ENCODE results near the gene IGDCC3. TPM values are rescaled to one million over a fixed set of nuclear protein-coding genes. Genes with fewer than 3 reads are reported as not detected.

Gene IGDCC3
- polyA plus RNA-seq, 1 donor (not counting 4 experiments of a cell fraction or from before 2014, with no cell fraction given), result not detected

GRCh38 chr15:65333856-65334255 is 43.9 kb downstream of the IGDCC3 start:
- H3K36me3 ChIP-seq (ENCODE audit: control insufficient read depth in 2 of 2, extremely low read depth in 1 of 2, insufficient read depth in 2 of 2, low read length in 2 of 2), result no peaks in the 10 kb centered on the region
- no peak for DNase-seq (ENCODE audit: low read depth, low spot score)
- H3K27ac ChIP-seq (ENCODE audit: control insufficient read depth, insufficient read depth, low read length), result no peak overlapping the region
- FAIRE-seq, result no peak
- H3K4me1 ChIP-seq (ENCODE audit: control insufficient read depth, extremely low read depth, insufficient read depth, low read length), result no peaks in the 10 kb centered on the region
- H3K4me2 ChIP-seq (ENCODE audit: control insufficient read depth, extremely low read depth, insufficient read depth, low read depth, low read length), result no peak overlapping the region
- no peaks in the 10 kb centered on the region for H3K79me2 ChIP-seq (ENCODE audit: control insufficient read depth, insufficient read depth, low read length)
- no peaks in the 10 kb centered on the region for H4K20me1 ChIP-seq (ENCODE audit: control insufficient read depth, extremely low read depth, insufficient read depth, low read length)
- H3K4me3 ChIP-seq (ENCODE audit: control insufficient read depth in 2 of 3, extremely low read depth in 1 of 3, insufficient read depth in 2 of 3, low read depth in 1 of 3, low read length in 3 of 3), result no peak overlapping the region
- no peaks in the 10 kb centered on the region for H3K9me3 ChIP-seq (ENCODE audit: control insufficient read depth, low read depth, low read length)
- dilution Hi-C loops (cut with MboI; ENCODE audit: extremely low pct_ligation_motif_present, low sequenced_read_pairs), result no loop called here
- H3K9me1 ChIP-seq (ENCODE audit: control insufficient read depth, extremely low read depth, insufficient read depth, low read length), result no peaks in the 10 kb centered on the region
- H3K27me3 ChIP-seq (ENCODE audit: control insufficient read depth, extremely low read depth, insufficient read depth, low read length), result peaks cover 41% of the 10 kb centered on the region
- H2AFZ ChIP-seq (ENCODE audit: control insufficient read depth, low read length), result no peak overlapping the region
- TF ChIP-seq, protein P1, sequence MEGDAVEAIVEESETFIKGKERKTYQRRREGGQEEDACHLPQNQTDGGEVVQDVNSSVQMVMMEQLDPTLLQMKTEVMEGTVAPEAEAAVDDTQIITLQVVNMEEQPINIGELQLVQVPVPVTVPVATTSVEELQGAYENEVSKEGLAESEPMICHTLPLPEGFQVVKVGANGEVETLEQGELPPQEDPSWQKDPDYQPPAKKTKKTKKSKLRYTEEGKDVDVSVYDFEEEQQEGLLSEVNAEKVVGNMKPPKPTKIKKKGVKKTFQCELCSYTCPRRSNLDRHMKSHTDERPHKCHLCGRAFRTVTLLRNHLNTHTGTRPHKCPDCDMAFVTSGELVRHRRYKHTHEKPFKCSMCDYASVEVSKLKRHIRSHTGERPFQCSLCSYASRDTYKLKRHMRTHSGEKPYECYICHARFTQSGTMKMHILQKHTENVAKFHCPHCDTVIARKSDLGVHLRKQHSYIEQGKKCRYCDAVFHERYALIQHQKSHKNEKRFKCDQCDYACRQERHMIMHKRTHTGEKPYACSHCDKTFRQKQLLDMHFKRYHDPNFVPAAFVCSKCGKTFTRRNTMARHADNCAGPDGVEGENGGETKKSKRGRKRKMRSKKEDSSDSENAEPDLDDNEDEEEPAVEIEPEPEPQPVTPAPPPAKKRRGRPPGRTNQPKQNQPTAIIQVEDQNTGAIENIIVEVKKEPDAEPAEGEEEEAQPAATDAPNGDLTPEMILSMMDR (optimal IDR thresholded peaks at IDR 0.05 in 1 of 3, IDR thresholded peaks at IDR 0.05 in 1 of 3, conservative IDR thresholded peaks at IDR 0.05 in 1 of 3; ENCODE audit: extremely low read depth in 1 of 3, insufficient read depth in 2 of 3, low read length in 3 of 3), result no peak
- TF ChIP-seq EZH2 (IDR thresholded peaks at IDR 0.05; ENCODE audit: low read length), result no peak
- no peak overlapping the region for H3K9ac ChIP-seq (ENCODE audit: control insufficient read depth, extremely low read depth, insufficient read depth, low read length)

DNA sequence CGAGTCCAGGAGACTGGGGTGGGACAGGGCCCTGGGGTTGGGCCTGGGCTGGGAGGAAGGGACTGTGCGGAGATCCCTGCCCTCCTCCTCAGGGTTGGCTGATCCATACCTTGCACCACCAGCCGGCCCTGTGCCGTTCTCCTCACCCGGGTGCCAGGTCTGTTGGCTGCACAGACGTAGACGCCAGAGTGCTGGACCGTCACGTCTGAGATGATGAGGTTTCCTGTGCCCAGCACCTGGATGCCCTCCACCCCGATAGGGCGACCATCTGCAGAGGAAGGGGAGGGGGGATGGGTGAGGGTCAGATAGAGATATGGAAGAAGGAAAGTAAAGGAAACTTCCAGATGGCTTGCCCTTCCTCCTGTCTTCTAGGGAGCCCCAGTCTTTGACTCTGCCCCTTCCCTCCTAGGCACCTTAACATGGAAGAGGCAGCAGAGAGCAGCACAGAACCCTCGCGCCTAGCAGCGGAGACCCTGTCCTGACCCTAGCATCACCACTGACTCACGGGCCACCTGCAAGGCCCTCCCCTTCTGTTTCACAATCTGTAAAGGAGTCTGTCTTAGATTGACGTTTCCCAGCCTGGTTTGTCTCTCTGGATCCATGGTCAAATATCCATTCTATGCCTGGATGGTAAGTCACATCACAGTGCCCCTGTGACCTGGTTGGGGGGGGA is 44.5 kb downstream of the IGDCC3 start:
- Histone ChIP-seq H3K27me3 (ENCODE audit: control insufficient read depth, extremely low read depth, insufficient read depth, low read length) (peaks cover 41% of the 10 kb centered on the region), H3K4me1 (ENCODE audit: control insufficient read depth, extremely low read depth, insufficient read depth, low read length) (no peaks in the 10 kb centered on the region), H4K20me1 (ENCODE audit: control insufficient read depth, extremely low read depth, insufficient read depth, low read length) (no peaks in the 10 kb centered on the region), H3K4me2 (ENCODE audit: control insufficient read depth, extremely low read depth, insufficient read depth, low read depth, low read length) (no peak overlapping the region), H2AFZ (ENCODE audit: control insufficient read depth, low read length) (no peak overlapping the region), H3K36me3 (ENCODE audit: control insufficient read depth in 2 of 2, extremely low read depth in 1 of 2, insufficient read depth in 2 of 2, low read length in 2 of 2) (no peaks in the 10 kb centered on the region), H3K79me2 (ENCODE audit: control insufficient read depth, insufficient read depth, low read length) (no peaks in the 10 kb centered on the region), H3K9me3 (ENCODE audit: control insufficient read depth, low read depth, low read length) (no peaks in the 10 kb centered on the region), H3K9ac (ENCODE audit: control insufficient read depth, extremely low read depth, insufficient read depth, low read length) (no peak overlapping the region), H3K27ac (ENCODE audit: control insufficient read depth, insufficient read depth, low read length) (no peak overlapping the region), H3K4me3 (ENCODE audit: control insufficient read depth in 2 of 3, extremely low read depth in 1 of 3, insufficient read depth in 2 of 3, low read depth in 1 of 3, low read length in 3 of 3) (no peak overlapping the region), H3K9me1 (ENCODE audit: control insufficient read depth, extremely low read depth, insufficient read depth, low read length) (no peaks in the 10 kb centered on the region)
- FAIRE-seq (no peak), DNase-seq (ENCODE audit: low read depth, low spot score) (no peak)
- TF ChIP-seq, protein P1 (optimal IDR thresholded peaks at IDR 0.05 in 1 of 3, IDR thresholded peaks at IDR 0.05 in 1 of 3, conservative IDR thresholded peaks at IDR 0.05 in 1 of 3; ENCODE audit: extremely low read depth in 1 of 3, insufficient read depth in 2 of 3, low read length in 3 of 3), result no peak
- no peak for TF ChIP-seq EZH2 (IDR thresholded peaks at IDR 0.05; ENCODE audit: low read length)
- dilution Hi-C loops (cut with MboI; ENCODE audit: extremely low pct_ligation_motif_present, low sequenced_read_pairs), result no loop called here

Measured in keratinocyte (primary cell).